WI38 (cell line): ENCODE measurements around the gene EGFL7.

Source experiments
- H3K4me3 ChIP-seq: 2 replicates; pipeline ENCODE4 v1.5.1; 2011; ENCODE audit warnings: low read depth, mild to moderate bottlenecking, control low read depth, low read length
- TF ChIP-seq, protein P1 (sequence below): IDR thresholded peaks from 2 replicates; pipeline ENCODE4 v1.5.1; 2012; ENCODE audit warnings: low read depth, mild to moderate bottlenecking, control low read depth, low read length

The EGFL7 gene

DNA sequence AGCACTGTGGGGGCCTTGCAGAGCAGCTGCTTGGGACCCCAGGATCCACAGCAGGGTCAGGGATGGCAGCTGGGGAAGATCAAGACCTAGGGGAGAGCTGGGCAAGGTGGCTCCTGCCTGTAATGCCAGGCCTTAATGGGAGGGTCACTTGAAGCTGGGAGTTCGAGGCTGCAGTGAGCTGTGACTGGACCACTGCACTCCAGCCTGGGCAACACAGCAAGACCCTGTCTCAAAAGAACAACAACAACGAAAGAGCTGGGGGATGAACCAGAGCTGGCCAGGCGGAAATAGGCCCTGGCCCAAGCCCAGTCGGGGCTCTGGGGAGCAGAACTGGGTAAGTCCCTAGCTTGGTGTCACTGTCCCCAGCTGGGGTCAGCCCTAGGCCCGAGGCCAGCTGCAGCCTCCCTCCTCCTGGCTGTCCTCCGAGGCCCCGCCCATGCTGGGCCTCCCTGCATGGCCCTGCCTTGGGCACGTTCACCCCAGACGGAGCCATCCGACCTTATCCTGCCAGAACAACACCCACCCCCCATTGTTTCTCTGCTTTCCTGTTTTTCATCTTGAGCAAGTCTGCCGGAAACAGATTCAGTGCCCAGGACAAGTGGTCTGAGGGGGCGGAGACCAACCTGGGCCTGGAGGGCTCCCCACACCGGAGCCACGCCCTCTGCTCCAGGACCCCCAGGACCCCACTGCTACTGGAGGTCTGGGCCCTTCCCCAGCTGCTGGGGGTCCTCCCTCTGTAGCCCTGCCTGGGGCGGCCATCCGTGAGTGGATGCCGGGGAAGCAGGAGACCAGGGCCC, 51.6 kb downstream of the EGFL7 start:
- TF ChIP-seq, protein P1, sequence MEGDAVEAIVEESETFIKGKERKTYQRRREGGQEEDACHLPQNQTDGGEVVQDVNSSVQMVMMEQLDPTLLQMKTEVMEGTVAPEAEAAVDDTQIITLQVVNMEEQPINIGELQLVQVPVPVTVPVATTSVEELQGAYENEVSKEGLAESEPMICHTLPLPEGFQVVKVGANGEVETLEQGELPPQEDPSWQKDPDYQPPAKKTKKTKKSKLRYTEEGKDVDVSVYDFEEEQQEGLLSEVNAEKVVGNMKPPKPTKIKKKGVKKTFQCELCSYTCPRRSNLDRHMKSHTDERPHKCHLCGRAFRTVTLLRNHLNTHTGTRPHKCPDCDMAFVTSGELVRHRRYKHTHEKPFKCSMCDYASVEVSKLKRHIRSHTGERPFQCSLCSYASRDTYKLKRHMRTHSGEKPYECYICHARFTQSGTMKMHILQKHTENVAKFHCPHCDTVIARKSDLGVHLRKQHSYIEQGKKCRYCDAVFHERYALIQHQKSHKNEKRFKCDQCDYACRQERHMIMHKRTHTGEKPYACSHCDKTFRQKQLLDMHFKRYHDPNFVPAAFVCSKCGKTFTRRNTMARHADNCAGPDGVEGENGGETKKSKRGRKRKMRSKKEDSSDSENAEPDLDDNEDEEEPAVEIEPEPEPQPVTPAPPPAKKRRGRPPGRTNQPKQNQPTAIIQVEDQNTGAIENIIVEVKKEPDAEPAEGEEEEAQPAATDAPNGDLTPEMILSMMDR: no peak
- no peak overlapping the region for H3K4me3 ChIP-seq

DNA sequence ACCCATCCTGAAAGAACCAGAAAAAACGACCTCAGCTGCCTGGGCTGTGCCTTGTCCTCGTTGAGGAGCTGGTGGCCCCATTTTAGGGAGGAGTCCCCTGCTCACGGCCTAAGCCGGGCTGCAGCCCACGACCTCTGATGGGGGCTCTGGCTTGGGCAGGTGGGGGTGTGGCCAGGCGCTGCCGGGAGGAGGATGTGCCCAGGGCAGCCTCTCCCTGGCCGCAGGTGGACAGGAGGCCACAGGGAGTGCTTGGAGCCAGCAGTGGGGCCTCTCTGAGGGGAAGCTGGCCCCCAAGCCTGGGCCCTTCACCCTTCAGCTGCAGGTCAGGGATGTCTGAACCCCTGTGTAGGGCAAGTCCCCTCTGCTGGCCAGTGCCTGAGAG, 52.2 kb downstream of the EGFL7 start:
- TF ChIP-seq, protein P1: no peak
- H3K4me3 ChIP-seq: no peak overlapping the region

DNA sequence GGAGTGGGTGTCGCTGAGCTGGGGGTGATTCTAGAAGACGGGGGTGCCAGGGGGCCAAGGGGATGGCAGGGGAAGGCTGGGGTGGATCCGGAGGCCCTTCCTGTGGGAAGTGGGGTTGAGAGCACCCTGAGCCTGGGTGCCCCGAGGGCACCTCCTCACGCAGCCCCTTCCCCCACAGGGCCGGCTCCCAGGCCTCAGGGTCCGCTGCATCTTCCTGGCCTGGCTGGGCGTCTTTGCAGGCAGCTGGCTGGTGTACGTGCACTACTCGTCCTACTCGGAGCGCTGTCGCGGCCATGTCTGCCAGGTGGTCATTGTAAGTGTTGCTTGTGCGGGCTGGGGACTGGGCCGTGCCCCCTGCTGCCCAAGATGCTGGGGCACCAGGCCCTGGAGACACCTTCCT, 54.7 kb downstream of the EGFL7 start:
- H3K4me3 ChIP-seq: no peak overlapping the region
- TF ChIP-seq, protein P1: no peak

DNA sequence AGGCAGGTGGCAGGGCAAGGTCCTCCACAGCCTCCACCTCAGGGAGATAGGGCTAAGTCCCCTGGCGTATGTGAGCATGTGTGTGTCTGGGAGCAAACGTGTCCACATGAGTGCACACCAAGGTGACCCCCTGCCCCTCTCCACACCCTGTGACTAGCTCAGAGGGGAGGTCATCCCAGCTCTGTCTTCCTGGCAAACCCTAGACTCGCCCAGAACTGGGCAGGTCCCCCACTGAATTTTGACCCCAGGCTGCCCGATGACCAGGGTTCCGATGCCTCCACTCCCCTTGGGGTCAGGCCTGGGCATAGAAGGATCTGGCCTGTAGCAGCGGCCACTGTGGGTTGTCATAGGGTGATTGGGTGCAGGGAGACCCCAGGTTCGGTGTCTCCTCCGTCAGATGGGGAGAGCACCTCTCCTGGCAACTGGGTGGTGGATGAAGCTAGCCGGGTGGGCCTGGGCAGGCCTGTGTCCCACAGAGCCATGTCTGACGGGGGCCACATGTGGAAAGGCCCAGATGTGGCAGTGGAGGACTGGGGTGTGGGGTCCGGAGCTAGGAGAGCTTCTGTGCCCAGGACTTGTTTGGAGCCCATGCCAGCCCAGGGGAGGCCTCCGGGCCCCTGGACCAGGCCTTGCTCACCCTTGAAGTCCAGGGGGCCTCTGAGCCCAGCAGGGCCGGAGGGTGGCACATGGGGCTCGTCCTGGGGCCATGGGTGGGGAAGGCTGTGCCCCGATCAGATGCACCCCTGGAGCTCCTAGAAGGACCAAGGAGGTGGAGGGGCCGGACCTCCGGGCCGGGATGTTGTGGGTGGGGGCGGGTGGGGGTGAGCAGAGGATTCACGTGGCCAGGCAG, 55.9 kb downstream of the EGFL7 start:
- H3K4me3 ChIP-seq: no peak overlapping the region
- TF ChIP-seq, protein P1: no peak

DNA sequence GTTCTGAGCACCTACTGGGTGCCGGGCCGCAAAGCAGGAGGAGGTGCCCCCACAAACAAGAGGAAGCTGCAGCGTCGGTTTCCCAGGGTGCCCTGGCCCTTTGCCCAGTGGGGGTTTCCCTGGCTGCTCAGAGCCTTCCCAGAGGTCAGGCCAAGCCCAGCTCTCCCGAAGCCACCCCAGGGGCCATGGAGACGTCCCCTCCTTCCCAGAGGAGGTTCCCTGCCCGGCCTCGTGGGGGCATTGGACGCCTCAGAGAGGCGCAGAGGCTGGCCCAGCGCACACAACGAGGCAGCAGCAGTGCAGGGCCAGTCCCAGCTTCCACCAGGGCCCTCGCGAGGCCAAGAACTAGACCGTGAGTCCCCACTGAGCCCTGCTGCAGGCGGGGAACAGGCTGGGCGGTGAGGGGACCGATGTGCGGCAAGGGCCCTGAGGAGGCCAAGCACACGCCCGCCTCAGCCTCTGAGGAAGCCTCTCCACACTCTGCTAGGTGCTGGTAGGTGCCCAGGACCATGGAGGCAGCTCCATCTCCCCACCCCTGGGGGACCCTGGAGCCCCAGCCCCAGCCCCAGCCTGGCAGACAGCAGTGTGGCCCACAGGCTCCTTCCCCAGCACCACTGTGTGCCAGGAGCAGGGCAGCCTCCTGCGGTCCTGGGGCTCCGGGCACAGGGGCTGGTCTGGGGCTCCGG, 56.6 kb downstream of the EGFL7 start:
- TF ChIP-seq, protein P1: no peak
- H3K4me3 ChIP-seq: no peak overlapping the region

DNA sequence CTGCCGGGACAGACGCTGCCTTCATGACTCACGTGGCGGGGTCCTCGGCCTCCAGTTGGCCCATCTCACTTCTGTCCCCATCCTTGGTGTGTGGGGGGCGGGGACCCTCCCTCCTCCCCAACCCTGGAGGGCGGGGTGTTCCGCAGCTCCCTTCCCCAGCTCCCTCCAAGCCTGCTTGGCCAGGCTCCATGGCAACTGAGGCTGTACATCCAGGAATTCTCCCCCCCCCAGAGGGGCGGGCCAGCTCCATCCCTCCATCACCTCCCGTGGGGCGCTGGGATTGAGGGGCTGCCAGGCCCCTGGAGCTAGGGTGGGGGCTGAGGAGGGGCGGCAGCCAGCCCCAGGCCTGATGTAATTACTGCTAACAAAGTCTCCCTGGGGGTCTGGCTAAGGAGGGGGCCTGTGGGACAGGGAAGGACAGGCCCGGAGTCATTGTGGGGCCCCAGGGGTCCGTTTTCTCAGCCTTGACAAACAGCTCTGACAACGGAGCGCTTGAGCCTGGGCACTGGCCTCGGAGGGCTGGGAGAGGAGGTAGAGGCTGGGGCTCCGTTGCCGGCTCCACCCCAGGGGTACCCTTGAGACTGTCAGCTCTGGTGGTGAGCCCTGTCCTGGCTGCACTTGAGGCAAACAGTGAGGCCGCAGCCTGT, 57.7 kb downstream of the EGFL7 start:
- no peak overlapping the region for H3K4me3 ChIP-seq
- TF ChIP-seq, protein P1: no peak
